GM10248 (cell line): ENCODE data around the gene WDR45B.
"Not testable (repeated sequence)": the region's sequence is repeated elsewhere in the genome, so short reads cannot be mapped to it uniquely, and the experiment has no call there.

Source experiments
- CTCF ChIA-PET: fragments of 300-600 bp; sonication (Branson Sonifier 250); formaldehyde crosslinking; extraction: SDS; loops from one replicate; lab custom pipeline; 2021; ENCODE audit warnings: antibody characterized with exemption; lab: Yijun Ruan, JAX
- POLR2A ChIA-PET: fragments of 350-650 bp; sonication (Branson Sonifier 250); formaldehyde crosslinking; extraction: SDS; loops from one replicate; lab custom pipeline; 2020; ENCODE audit warnings: antibody characterized with exemption; lab: Yijun Ruan, JAX
- DNase-seq: peaks from one replicate; pipeline ENCODE4 v3.0.0; 2012; ENCODE audit errors: extremely low spot score
- TF ChIP-seq, protein P1 (sequence below): IDR thresholded peaks from 2 replicates; pipeline ENCODE4 v1.5.1; 2012; ENCODE audit warnings: mild to moderate bottlenecking, low read depth; ENCODE audit errors: extremely low read depth, missing control alignments, control extremely low read depth

The WDR45B gene

DNA sequence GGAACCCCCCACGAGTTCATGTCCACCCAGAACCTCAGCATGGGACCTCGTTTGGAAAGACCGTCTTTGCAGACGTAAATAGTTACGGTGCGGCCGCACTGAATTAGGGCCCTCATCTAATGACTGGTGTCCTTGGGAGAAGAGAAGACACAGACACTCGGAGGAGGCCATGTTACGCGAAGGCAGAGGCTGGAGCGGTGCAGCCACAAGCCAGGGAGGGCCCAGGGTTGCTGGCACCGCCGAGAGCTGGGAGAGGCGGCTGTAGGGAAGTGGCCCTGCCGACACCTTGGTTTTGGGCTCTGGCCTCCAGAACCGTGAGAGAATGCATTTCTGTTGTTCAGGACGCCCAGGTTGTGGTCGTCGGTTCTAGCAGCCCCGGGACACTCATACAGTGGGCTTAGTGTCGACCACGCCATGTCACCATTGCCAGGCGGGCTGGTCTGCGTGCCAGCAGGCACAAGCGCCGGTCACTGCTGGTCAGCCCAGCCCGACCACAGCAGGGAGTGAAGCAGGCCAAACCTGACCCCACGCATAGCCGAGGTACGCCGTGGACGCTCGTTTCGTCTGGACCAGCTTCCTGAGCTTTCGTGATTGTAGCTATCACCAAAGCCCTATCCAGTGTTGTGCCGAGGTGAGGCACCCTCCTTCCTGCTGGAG is 10.7 kb upstream of the WDR45B start:
- DNase-seq: no peak
- TF ChIP-seq, protein P1, sequence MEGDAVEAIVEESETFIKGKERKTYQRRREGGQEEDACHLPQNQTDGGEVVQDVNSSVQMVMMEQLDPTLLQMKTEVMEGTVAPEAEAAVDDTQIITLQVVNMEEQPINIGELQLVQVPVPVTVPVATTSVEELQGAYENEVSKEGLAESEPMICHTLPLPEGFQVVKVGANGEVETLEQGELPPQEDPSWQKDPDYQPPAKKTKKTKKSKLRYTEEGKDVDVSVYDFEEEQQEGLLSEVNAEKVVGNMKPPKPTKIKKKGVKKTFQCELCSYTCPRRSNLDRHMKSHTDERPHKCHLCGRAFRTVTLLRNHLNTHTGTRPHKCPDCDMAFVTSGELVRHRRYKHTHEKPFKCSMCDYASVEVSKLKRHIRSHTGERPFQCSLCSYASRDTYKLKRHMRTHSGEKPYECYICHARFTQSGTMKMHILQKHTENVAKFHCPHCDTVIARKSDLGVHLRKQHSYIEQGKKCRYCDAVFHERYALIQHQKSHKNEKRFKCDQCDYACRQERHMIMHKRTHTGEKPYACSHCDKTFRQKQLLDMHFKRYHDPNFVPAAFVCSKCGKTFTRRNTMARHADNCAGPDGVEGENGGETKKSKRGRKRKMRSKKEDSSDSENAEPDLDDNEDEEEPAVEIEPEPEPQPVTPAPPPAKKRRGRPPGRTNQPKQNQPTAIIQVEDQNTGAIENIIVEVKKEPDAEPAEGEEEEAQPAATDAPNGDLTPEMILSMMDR: no peak
- ChIA-PET CTCF (interaction anchor here (1.1 kb wide), 1 partner anchor 10 kb away, joined by 4 read pairs; no protein-coding TSS in a partner anchor), POLR2A (no interaction called here)

DNA sequence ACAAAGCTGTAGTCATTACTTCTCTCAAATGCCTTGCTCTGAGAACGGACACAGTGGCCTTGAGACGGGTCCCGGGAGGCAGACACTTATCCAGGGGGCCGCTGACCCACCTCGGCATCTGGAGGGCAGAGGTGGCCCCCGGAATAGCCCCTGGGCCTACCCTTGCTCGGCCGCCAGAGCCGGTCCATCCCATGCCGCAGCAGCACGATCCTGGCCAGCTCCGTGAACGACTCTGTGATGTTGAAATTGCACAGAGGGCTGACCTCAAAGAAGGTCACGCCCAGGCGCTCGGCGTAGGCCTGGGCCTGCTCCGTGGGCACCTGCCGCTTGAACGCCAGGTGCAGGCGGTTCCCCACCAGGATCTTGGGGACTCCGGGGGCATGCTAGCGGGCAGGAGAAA is 10.1 kb upstream of the WDR45B start:
- TF ChIP-seq, protein P1: no peak
- ChIA-PET CTCF (interaction anchor here (1.9 kb wide), 1 partner anchor 10 kb away, joined by 13 read pairs; no protein-coding TSS in a partner anchor), POLR2A (no interaction called here)
- no peak for DNase-seq

DNA sequence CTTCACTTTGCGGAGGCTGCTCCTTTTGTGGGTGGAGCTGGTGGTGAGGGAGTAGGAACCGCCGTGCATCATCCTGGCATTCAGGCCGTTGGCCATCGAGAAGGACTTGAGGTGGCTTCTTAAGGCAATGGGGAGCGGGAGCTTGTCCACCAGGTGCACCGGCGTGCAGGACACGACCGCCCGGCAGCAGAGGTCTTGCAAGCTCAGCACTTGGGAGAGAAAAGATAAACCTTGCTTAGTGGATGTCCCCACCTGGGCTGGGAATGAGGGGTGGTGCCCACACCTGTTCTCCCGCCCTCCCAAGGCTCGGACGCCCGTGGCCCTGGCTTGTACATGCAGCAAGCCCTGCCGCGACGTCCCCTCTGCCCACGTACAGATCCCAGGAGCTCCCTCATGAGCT is 9.7 kb upstream of the WDR45B start:
- TF ChIP-seq, protein P1: no peak
- DNase-seq: no peak
- POLR2A ChIA-PET: interaction anchor here (0.6 kb wide), 1 partner anchor 1419 kb away, joined by 6 read pairs; the partner anchor contains the start of genes NDUFAF8 and TEPSIN
- CTCF ChIA-PET: interaction anchor here (1.9 kb wide), 1 partner anchor 10 kb away, joined by 13 read pairs; no protein-coding TSS in a partner anchor

DNA sequence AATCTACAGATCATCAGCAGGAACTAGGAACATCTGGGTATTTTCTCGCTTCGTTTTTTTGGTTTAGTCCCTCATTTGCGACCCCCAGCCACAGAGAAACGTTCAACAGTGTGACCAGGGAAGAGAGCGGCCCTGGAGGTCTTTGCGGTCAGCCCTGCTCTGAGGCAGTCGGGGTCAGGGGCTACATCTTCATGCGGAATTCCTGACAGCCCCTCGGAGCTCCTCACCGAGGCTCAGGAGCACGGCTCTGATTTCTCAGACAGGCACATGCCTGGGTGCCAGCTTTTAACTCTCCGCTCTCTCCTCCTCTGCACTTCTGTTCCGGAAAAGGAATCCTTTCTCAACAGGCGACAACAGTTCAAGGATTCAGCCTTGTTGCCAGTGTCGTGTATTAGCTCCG is 8.0 kb upstream of the WDR45B start:
- CTCF ChIA-PET: interaction anchor here (1.3 to 1.9 kb wide), 3 partner anchors 12 to 305 kb away, joined by 3 to 13 read pairs (median 6); no protein-coding TSS in a partner anchor
- TF ChIP-seq, protein P1: no peak
- POLR2A ChIA-PET: no interaction called here
- DNase-seq: no peak

DNA sequence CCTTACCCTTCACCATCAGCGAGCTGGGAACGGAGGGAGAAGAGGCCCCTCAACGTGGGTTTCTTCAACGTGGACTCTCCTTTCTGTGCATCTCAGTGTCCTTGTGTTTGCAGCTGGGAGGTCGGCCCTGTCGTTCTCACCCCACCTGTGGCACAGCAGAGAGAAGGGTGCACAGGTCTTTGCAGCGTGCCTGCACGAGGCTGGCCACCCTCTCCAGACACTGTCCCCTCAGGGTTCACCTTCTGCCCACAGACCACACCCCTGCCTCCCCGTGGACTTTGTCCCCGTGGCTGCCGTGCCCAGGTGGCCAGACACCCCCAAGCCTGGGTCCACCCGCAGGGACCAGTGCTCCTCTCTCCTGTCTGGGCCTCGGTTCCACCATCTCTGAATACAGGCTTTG is 7.3 kb upstream of the WDR45B start:
- no peak for DNase-seq
- ChIA-PET POLR2A (no interaction called here), CTCF (interaction anchor here (1.7 kb wide), 1 partner anchor 13 kb away, joined by 6 read pairs; no protein-coding TSS in a partner anchor)
- TF ChIP-seq, protein P1: no peak

DNA sequence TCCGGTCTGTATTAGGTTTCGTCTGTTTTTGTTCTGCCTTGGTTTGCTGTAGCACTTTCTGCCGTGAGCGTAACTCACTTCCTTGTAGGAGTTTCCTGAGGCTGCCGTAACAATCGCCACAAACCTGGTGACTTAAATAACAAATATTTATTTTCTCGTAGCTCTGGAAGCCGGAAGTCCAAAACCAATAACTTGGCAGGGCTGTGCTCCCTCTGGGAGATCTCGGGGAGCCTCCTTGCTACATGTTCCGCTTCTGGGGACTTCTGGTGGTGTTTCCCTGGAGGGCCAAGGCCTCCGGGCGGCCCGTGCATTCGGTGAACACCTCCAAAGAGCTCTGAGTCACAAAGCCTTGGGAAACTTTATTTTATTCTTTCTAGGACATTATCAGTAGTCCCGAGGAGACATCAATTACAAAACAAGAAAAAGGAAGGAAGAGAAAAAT is 6.8 kb upstream of the WDR45B start:
- DNase-seq: no peak
- TF ChIP-seq, protein P1: no peak
- ChIA-PET CTCF (interaction anchor here (1.7 kb wide), 1 partner anchor 13 kb away, joined by 6 read pairs; no protein-coding TSS in a partner anchor), POLR2A (no interaction called here)

DNA sequence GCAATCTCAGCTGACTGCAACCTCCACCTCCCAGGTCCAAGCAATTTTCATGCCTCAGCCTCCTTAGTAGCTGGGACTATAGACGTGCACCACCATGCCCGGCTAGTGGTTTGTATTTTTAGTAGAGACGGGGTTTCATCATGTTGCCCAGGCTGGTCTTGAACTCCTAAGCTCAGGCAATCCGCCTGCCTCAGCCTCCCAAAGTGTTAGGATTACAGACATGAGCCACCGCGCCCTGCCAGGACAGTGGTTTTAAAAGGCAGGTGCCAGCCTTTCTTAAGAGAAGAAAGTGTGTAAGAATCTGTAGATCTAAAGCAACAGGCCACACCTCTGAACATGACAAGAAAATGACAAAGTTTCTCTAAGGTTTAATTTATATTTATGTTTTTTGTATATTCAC is 6.4 kb upstream of the WDR45B start:
- DNase-seq, POLR2A ChIA-PET: not testable (repeated sequence)
- CTCF ChIA-PET: interaction anchor here (1.7 kb wide), 1 partner anchor 14 kb away, joined by 6 read pairs; no protein-coding TSS in a partner anchor
